Uterus (tissue), 2 donors: Measurements from ENCODE around the gene WASHC4.

Experiments used
- CTCF ChIP-seq, 4 experiments: fragments of 200-600 bp in 2 of 4; fragments of 450-650 bp in 2 of 4; sonication (generic) in 2 of 4; IDR thresholded peaks; one replicate each; pipeline ENCODE4 v1.5.1; 2016 to 2019; ENCODE audit warnings: antibody characterized with exemption in 4 of 4, mild to moderate bottlenecking in 2 of 4, moderate library complexity in 1 of 4
- POLR2A ChIP-seq, 2 donors: fragments of 450-650 bp; IDR thresholded peaks; one replicate each; pipeline ENCODE4 v1.6.1; 2016; ENCODE audit warnings: antibody characterized with exemption in 2 of 2, mild to moderate bottlenecking in 1 of 2, moderate library complexity in 1 of 2

- no peak for TF ChIP-seq CTCF (IDR thresholded peaks at IDR 0.05)
- no peak for TF ChIP-seq POLR2A (IDR thresholded peaks at IDR 0.05)
Measured at GRCh38 chr12:105099356-105099755, 8.2 kb upstream of the WASHC4 start.
